GM19324 (cell line): Measurements from ENCODE around the gene OR6C70.
"Not testable (repeated sequence)": the region's sequence is repeated elsewhere in the genome, so short reads cannot be mapped to it uniquely, and the experiment has no call there.

ENCODE experiments used
- ATAC-seq: cut with Tn5 transposase; IDR thresholded peaks from one replicate; pipeline ENCODE4 v1.9.1; 2021; ENCODE audit warnings: mild to moderate bottlenecking, moderate library complexity; ENCODE audit not compliant: unreplicated experiment, low FRiP score

Gene OR6C70

GRCh38 chr12:55470088-55470829 is at the start of gene OR6C70:
TSS of gene OR6C70 (minus strand) at chr12:55470138. CDS start at chr12:55470138, 0 bp downstream.
- ATAC-seq = no peak

DNA sequence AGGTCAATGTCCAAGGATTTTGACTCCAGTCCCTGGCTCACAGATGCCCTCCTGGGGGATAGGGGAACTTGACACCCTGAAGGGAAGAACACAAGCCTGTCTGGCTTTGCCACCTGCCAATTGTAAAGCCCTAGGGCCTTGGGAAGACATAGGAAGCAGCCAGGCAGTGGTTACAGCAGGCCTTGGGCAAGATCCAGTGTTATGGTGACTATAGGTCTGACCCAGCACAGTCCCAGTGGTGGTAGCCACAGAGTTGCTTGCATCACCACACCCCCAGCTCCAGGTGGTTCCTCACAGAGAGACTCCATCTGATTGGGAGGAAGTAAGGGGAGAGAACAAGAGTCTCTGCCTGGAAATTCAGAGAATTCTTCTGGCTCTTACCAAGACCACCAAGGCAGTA is 46.5 kb upstream of the OR6C70 start:
- ATAC-seq = no peak

GRCh38 chr12:55515696-55516095 is 45.8 kb upstream of the OR6C70 start:
- no peak for ATAC-seq

GRCh38 chr12:55501601-55502000 is 31.7 kb upstream of the OR6C70 start:
- ATAC-seq = no peak

GRCh38 chr12:55499810-55500252 is 29.9 kb upstream of the OR6C70 start:
- no peak for ATAC-seq

DNA sequence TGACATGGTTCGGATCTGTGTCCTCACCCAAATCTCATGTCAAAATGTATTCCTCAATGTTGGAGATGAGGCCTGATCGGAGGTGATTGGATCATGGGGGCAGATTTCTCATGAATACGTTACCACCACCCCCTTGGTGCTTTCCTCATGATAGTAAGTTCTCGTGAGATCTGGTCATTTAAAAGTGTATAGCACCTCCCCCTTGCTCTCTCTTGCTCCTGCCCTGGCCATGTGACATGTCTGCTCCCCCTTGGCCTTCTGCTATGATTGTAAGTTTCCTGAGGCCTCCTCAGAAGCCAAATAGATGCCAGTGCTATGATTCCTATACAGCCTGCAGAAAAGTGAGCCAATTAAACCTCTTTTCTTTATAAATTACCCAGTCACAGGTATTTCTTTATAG is 29.3 kb upstream of the OR6C70 start:
- no peak for ATAC-seq

- ATAC-seq = no peak
Measured at GRCh38 chr12:55495490-55495889, 25.6 kb upstream of the OR6C70 start.

GRCh38 chr12:55492078-55492477 is 22.1 kb upstream of the OR6C70 start, which contains the start of gene OR6C68:
TSS of gene OR6C68 (plus strand) at chr12:55492378. CDS start at chr12:55492378, 0 bp downstream.
- ATAC-seq = no peak

DNA sequence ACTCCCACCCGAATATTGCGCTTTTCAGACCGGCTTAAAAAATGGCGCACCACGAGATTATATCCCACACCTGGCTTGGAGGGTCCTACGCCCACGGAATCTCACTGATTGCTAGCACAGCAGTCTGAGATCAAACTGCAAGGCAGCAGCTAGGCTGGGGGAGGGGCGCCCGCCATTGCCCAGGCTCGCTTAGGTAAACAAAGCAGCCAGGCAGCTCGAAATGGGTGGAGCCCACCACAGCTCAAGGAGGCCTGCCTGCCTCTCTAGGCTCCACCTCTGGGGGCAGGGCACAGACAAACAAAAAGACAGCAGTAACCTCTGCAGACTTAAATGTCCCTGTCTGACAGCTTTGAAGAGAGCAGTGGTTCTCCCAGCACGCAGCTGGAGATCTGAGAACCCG is 14.3 kb upstream of the OR6C70 start:
- ATAC-seq = not testable (repeated sequence)

DNA sequence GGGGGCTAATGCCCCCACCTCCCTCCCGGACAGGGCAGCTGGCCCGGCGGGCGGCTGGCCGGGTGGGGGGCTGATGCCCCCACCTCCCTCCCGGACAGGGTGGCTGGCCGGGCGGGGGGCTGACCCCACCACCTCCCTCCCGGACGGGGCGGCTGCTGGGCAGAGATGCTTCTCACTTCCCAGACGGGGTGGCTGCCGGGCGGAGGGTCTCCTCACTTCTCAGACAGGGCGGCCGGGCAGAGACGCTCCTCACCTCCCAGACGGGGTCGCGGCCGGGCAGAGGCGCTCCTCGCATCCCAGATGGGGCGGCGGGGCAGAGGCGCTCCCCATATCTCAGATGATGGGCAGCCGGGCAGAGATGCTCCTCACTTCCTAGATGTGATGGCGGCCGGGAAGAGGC is 9.2 kb upstream of the OR6C70 start:
- not testable (repeated sequence) for ATAC-seq

DNA sequence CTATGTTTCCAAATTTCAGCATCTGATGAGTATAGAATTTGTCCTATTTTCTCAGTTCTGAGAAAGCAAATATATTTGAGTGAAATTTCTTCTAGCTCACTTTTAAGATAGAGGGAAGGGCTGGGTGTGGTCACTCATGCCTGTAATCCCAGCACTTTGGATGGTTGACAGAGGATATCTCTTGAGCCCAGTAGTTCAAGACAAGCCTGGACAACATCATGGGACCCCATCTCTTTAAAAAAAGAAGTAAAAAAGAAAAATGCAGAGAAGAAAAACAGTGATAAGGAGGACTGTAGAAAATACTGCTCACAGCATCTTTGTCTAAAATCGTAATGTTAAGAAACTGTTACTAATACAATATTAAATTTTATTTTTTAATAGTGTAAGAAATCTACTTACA is 2.3 kb upstream of the OR6C70 start:
- ATAC-seq = no peak

DNA sequence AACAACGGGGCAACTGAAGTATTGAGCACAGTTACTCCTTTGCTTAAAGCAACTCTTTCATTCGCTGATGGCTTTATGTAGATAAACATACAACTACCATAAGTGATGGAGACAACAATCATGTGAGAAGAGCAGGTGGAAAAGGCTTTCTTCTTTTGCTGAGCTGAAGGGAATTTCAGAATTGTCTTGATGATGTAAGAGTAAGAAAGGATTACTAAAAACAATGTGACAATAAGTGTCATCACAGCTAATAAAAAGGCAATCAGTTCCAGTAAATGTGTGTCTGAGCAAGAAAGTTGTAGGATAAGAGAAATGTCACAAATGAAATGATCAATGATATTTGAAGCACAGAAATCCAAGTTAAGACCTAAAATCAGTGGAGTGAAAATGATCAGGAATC is 647 bp downstream of the OR6C70 start:
- ATAC-seq = no peak

GRCh38 chr12:55467836-55468235 is 2.1 kb downstream of the OR6C70 start:
- ATAC-seq = no peak

- ATAC-seq = not testable (repeated sequence)
Measured at GRCh38 chr12:55464926-55465325, 5.0 kb downstream of the OR6C70 start.

- no peak for ATAC-seq
Measured at GRCh38 chr12:55448825-55449224, 21.1 kb downstream of the OR6C70 start.

DNA sequence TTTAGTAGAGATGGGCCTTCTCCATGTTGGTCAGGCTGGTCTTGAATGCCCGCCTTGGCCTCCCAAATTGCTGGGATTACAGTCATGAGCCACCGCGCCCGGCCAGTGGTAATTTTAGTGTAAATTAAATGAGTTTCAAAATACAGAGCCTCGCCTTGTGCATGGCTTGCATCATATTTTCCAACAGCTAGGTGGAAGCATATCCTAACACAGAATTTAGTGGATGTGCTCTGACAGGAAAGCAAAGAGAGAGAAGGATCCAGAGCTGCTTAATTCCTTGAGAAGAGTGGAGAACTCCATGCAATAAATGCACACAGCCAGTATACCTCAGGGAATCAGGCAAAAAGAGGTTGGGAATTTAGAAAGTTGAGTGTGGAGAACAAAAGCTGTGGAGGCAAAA is 23.6 kb downstream of the OR6C70 start:
- no peak for ATAC-seq

GRCh38 chr12:55445357-55445756 is 24.6 kb downstream of the OR6C70 start:
- no peak for ATAC-seq

DNA sequence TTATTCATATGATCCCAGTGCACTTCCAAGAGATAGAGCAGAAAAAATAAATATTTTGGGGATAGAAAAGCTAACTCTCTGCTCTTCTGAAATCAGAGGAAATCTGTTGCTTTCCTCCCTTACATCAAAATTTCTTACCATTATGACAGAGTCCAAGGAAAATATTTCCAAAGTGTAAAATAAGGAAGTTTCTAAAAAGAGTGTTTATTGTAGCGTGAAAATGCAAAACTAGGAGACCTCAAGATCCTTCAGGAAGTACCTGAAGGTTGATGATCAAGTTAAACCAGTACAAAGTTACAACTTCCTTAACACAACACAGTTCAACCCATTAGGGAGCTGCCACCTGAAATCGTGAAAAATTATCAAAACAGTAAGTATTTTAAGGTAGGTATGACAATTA is 26.2 kb downstream of the OR6C70 start, which contains the start of gene OR6C2:
Gene OR6C2, plus strand, starts transcription at position 301 of the 400 bp plus-strand sequence. CDS start 8,138 bp downstream, outside the sequence.
- no peak for ATAC-seq

DNA sequence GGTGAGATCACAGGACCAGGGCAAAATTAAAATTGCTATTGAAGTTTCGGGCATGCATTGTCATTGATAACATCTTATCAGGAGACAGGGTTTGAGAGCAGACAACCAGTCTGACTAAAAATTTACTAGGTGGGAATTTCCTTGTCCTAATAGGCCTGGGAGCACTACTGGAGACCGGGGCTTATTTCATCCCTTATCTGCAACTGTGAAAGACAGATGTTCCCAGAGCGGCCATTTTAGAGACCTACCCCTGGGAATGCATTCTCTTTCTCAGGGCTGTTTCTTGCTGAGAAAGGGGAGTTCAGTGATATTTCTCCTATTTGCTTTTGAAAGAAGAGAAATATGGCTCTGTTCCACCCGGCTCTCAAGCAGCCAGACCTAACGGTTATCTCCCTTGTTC is 28.7 kb downstream of the OR6C70 start:
- not testable (repeated sequence) for ATAC-seq

- no peak for ATAC-seq
Measured at GRCh38 chr12:55428331-55429243, 41.4 kb downstream of the OR6C70 start.

- no peak for ATAC-seq
Measured at GRCh38 chr12:55425954-55426353, 44.0 kb downstream of the OR6C70 start, which contains the start of gene OR6C76. TSS of gene OR6C76 (plus strand) at chr12:55426254. CDS start at chr12:55426254, 0 bp downstream.
